ENCODE results near the gene UQCRQ. TPM values are rescaled to one million over a fixed set of nuclear protein-coding genes. Genes with fewer than 3 reads are reported as not detected.
A peak's percentile ranks its signal among the peaks of the same experiment; 100 is the strongest.

The UQCRQ gene
- total RNA-seq, 4 donors from 2014 or later: 273 to 566 (median 326) TPM

DNA sequence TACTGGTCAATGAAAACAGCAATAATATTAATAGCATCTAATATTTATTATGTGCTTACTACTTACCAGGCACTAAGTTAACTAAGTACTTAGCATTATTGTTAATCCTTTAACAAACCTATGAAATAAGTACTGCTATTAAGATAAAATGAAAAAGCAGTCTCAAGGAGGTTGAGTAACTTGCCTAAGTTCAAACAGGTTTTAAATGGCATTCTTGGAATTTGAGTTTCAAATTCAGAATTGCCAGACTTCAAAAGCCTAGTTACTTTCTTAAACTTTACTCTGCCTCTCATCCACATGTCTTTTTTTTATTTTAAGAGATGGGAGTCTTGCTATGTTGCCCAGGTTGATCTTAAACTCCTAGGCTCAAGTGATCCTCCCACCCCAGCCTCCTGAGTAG is 23.1 kb downstream of the UQCRQ start:
- no peaks in the 10 kb centered on the region for H3K27me3 ChIP-seq
- intact Hi-C loops (cut with DNase I; ENCODE audit: low total_unique reads) (no loop called here), in situ Hi-C loops (cut with MboI; ENCODE audit: low sequenced_read_pairs in 4 of 4) (no loop called here)
- no peak overlapping the region for H3K4me3 ChIP-seq
- ATAC-seq (no peak), DNase-seq (no peak)
- H3K4me1 ChIP-seq: no peaks in the 10 kb centered on the region
- peaks cover 0 to 96% of the 10 kb centered on the region in 2 donors for H3K36me3 ChIP-seq
- no peak overlapping the region for H3K27ac ChIP-seq
- no peak for TF ChIP-seq POLR2A (IDR thresholded peaks at IDR 0.05)
- TF ChIP-seq, protein P1, sequence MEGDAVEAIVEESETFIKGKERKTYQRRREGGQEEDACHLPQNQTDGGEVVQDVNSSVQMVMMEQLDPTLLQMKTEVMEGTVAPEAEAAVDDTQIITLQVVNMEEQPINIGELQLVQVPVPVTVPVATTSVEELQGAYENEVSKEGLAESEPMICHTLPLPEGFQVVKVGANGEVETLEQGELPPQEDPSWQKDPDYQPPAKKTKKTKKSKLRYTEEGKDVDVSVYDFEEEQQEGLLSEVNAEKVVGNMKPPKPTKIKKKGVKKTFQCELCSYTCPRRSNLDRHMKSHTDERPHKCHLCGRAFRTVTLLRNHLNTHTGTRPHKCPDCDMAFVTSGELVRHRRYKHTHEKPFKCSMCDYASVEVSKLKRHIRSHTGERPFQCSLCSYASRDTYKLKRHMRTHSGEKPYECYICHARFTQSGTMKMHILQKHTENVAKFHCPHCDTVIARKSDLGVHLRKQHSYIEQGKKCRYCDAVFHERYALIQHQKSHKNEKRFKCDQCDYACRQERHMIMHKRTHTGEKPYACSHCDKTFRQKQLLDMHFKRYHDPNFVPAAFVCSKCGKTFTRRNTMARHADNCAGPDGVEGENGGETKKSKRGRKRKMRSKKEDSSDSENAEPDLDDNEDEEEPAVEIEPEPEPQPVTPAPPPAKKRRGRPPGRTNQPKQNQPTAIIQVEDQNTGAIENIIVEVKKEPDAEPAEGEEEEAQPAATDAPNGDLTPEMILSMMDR (IDR thresholded peaks at IDR 0.05 in 4 of 5, conservative IDR thresholded peaks at IDR 0.05 in 1 of 5): no peak
- no peaks in the 10 kb centered on the region for H3K9me3 ChIP-seq

DNA sequence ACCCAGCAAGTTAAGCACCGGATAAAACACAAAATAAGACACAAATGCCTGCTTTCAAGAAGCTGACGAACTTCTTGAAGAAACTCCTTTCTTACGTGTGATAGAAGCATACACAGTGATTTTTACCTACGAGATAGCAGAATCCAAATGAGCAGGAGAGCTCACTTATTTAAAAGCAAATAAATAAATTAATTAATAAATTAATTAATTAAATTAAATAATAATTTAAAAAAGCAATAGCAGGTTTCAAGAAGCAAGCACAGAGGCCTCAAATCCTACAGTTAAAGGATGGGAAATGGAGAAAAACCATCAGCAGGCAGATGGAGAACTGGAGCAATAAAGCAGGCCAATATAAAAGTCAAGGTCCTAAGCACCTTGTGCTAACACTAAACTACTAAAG is 24.4 kb downstream of the UQCRQ start:
- Histone ChIP-seq H3K4me1 (peaks cover 3 to 4% of the 10 kb centered on the region in 2 donors), H3K27me3 (no peaks in the 10 kb centered on the region), H3K27ac (no peak overlapping the region), H3K9me3 (no peaks in the 10 kb centered on the region), H3K4me3 (no peak overlapping the region), H3K36me3 (peaks cover 0 to 98% of the 10 kb centered on the region in 2 donors)
- intact Hi-C loops (cut with DNase I; ENCODE audit: low total_unique reads) (no loop called here), in situ Hi-C loops (cut with MboI; ENCODE audit: low sequenced_read_pairs in 4 of 4) (no loop called here)
- TF ChIP-seq POLR2A (IDR thresholded peaks at IDR 0.05): no peak
- TF ChIP-seq, protein P1 (IDR thresholded peaks at IDR 0.05 in 4 of 5, conservative IDR thresholded peaks at IDR 0.05 in 1 of 5): no peak
- ATAC-seq (no peak), DNase-seq (no peak)

DNA sequence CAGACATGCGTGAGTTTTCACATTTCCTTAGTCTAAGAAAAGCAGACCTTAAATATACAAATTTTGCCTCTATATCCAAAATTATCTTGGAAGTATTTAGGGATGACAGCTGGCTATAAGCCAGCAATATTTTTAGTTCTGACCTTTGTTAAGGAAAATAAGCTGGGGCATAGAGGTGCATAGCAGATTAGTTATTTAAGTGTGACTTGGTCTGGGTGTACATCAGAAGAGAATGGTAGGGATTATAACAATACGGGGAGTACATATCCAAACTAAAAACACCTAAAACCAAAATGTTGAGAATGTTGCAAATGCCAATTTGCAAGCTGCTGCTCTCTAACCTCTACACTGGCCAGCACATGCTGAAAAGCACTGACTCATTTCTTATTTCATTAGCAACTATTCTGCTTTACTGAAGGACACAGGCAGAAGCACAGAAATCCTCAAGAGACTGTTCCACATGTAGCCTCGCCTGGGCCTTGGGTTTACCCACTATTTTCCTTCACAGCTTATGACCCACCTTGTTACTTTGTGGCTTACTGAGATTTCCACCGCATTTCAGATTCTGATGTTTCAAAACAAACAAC is 29.4 kb downstream of the UQCRQ start:
- DNase-seq (no peak), ATAC-seq (peak in 1 of 2 donors; percentile 30)
- in situ Hi-C loops (cut with MboI; ENCODE audit: low sequenced_read_pairs in 4 of 4) (no loop called here), intact Hi-C loops (cut with DNase I; ENCODE audit: low total_unique reads) (no loop called here)
- no peaks in the 10 kb centered on the region for H3K9me3 ChIP-seq
- TF ChIP-seq POLR2A (IDR thresholded peaks at IDR 0.05): no peak
- TF ChIP-seq, protein P1 (IDR thresholded peaks at IDR 0.05 in 4 of 5, conservative IDR thresholded peaks at IDR 0.05 in 1 of 5): no peak
- peaks cover 8% of the 10 kb centered on the region in 2 donors for H3K4me1 ChIP-seq
- H3K36me3 ChIP-seq: peaks cover 0 to 81% of the 10 kb centered on the region in 2 donors
- peak overlapping the region in 1 of 4 donors; percentile 36 for H3K27ac ChIP-seq
- H3K4me3 ChIP-seq: no peak overlapping the region
- H3K27me3 ChIP-seq: no peaks in the 10 kb centered on the region

DNA sequence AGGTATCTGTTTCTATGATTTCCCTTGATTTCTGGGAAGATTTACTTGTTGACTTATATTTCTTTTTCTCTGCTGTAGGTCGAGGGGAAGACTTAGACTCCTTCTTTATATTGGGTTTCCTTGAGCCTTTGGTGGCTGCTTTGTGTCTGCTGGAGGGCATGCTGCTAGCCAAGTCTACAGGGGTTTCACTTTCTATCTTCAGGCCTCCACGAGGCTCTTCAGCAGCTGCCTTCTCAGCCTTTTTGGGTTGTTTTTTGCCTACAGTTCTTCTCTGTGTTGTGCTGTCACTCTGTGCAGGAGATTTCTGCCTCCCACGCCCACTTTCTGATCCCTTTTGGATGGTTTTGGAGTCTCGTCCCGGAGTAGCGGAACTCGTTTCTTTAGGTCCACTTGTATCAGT is 30.2 kb downstream of the UQCRQ start:
- DNase-seq: no peak
- in situ Hi-C loops (cut with MboI; ENCODE audit: low sequenced_read_pairs in 4 of 4): no loop called here
- no peak overlapping the region for H3K27ac ChIP-seq
- no peaks in the 10 kb centered on the region for H3K27me3 ChIP-seq
- intact Hi-C loops (cut with DNase I; ENCODE audit: low total_unique reads): no loop called here
- ATAC-seq: no peak
- peaks cover 0 to 72% of the 10 kb centered on the region in 2 donors for H3K36me3 ChIP-seq
- H3K9me3 ChIP-seq: no peaks in the 10 kb centered on the region
- no peak for TF ChIP-seq POLR2A (IDR thresholded peaks at IDR 0.05)
- TF ChIP-seq, protein P1 (IDR thresholded peaks at IDR 0.05 in 4 of 5, conservative IDR thresholded peaks at IDR 0.05 in 1 of 5): no peak
- peaks cover 8% of the 10 kb centered on the region in 2 donors for H3K4me1 ChIP-seq
- H3K4me3 ChIP-seq: no peak overlapping the region

DNA sequence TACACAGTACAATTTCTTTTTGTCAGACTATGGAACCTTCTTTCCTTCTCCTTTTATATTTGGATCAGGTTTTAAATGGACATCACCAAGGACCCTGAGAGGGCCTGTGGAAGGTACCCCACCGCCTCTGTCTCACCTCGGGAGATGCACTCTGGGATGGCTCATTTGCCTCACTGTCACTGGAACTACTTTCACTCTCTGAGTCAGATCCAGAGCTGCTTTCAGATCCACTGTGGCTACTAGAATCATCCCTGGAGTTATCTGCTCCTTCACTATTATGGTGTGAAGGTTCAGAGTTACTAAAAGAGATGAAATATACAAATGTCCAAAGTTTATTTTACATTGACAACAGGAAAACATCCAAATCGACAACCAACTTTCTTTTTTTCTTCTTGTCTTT is 31.7 kb downstream of the UQCRQ start:
- no peak overlapping the region for H3K27ac ChIP-seq
- in situ Hi-C loops (cut with MboI; ENCODE audit: low sequenced_read_pairs in 4 of 4) (no loop called here), intact Hi-C loops (cut with DNase I; ENCODE audit: low total_unique reads) (no loop called here)
- no peaks in the 10 kb centered on the region for H3K27me3 ChIP-seq
- H3K36me3 ChIP-seq: peaks cover 0 to 71% of the 10 kb centered on the region in 2 donors
- no peak overlapping the region for H3K4me3 ChIP-seq
- ATAC-seq (no peak), DNase-seq (no peak)
- TF ChIP-seq, protein P1 (IDR thresholded peaks at IDR 0.05 in 4 of 5, conservative IDR thresholded peaks at IDR 0.05 in 1 of 5): no peak
- no peak for TF ChIP-seq POLR2A (IDR thresholded peaks at IDR 0.05)
- no peaks in the 10 kb centered on the region for H3K9me3 ChIP-seq
- peaks cover 8% of the 10 kb centered on the region in 2 donors for H3K4me1 ChIP-seq
